ENCODE measurements around the gene RASGRF2.

Gene RASGRF2

GRCh38 chr5:80941496-80941895 lies 18.7 kb upstream of the RASGRF2 start:
- no peak for TF ChIP-seq CTCF (IDR thresholded peaks at IDR 0.05; ENCODE audit: low read depth, low read length, missing control alignments)
- no peak overlapping the region for H3K4me3 ChIP-seq (replicated peaks; ENCODE audit: low read depth, low read length)
- no peak for DNase-seq (ENCODE audit: extremely low read depth, low read depth)

- DNase-seq (ENCODE audit: extremely low read depth, low read depth): no peak
- TF ChIP-seq CTCF (IDR thresholded peaks at IDR 0.05; ENCODE audit: low read depth, low read length, missing control alignments): no peak
- no peak overlapping the region for H3K4me3 ChIP-seq (replicated peaks; ENCODE audit: low read depth, low read length)
These were observed 8.8 kb upstream of the RASGRF2 start for GRCh38 chr5:80951366-80951765.

DNA sequence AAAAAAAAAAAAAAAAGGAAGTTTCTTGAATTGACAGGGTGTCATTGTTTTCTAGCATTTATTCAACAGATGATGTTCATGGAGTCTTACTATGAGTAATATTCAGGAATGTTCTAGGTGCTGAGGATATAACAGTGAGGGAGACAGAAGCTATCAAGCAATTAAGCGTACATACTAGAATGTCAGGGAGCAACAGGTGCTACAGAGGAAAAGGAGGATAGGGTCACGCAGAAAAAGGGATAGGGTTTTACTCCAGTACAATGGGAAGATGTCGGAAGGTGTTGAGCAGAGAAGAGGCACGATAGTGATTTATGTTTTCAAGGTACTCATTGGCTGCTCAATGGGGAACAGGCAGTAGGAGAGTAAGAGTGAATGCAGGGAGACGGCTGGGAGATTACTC lies 6.6 kb upstream of the RASGRF2 start:
- DNase-seq (ENCODE audit: extremely low read depth, low read depth): no peak
- H3K4me3 ChIP-seq (replicated peaks; ENCODE audit: low read depth, low read length): no peak overlapping the region
- TF ChIP-seq CTCF (IDR thresholded peaks at IDR 0.05; ENCODE audit: low read depth, low read length, missing control alignments): no peak

DNA sequence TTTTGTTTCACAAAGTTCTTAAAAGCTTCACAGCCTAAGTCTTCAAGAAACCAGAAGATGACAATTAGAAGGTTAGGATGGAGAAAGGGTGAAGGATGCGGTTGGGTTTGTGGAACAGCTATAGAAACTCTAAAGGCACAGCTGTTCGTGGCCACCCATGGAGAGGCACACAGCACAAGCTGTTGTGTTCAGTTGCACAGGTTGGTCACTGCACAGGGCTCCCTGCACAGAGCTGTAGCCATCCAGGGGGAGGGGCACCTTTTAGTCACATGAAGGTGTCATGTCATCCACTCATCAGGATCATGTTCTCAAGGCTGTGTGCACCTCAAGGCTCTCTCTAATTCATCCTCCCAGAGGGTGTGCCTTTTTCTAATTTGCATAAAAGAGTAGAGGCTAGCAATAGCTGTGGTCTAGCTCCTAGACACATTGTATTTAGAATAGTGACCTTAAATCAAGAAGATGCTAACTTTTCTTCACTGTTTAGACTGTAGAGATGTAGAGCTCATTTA lies 5.0 kb upstream of the RASGRF2 start:
- no peak for DNase-seq (ENCODE audit: extremely low read depth, low read depth)
- H3K4me3 ChIP-seq (replicated peaks; ENCODE audit: low read depth, low read length): no peak overlapping the region
- no peak for TF ChIP-seq CTCF (IDR thresholded peaks at IDR 0.05; ENCODE audit: low read depth, low read length, missing control alignments)

DNA sequence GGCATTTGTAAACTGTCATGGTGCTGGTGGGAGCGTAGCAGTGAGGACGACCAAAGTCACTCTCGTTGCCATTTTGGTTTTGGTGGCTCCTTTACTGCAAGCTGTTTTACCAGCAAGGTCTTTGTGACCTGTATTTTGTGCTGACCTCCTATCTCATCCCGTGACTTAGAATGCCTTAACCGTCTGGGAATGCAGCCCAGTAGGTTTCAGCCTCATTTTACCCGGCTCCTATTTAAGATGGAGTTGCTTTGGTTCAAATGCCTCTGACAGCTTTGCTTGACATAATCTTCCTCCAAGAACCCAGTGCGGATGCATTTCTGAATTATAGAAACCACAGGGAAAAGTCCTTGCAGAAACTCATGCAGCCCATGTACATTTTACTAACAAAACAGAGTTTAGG lies 3.9 kb upstream of the RASGRF2 start:
- TF ChIP-seq CTCF (IDR thresholded peaks at IDR 0.05; ENCODE audit: low read depth, low read length, missing control alignments): no peak
- H3K4me3 ChIP-seq (replicated peaks; ENCODE audit: low read depth, low read length): no peak overlapping the region
- no peak for DNase-seq (ENCODE audit: extremely low read depth, low read depth)

DNA sequence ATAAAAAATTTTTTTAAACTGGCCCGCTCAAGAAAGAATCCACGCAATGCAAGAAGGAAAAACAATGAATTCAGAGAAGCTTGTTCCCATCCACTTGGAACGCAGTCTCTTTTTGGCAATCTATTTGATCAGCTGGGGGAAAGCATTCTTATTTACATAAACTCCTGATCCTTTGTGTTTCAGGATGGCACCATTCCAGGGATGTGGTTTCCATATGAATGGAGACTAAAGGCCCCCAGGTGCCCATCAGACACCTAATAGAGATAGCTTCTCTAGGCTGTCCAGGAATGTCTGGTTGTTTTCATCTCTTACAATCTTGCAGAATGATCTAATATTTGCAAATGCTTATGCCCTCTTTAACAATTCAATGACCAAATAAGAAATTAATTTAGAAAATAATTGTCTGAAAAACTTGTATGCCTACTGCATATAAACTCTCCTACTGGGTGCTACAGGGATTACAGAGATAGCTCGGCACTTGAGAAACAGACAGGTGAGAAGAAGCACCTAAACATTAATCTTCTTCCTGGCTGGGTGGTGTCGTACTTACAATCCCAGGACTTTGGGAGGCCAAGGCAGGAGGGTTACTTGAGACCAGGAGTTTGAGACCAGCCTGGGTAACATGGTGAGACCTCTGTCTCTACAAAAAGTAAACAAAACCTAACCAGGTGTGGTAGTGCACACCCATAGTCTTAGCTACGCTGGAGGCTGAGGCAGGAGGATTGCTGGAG lies 3.0 kb upstream of the RASGRF2 start:
- no peak for TF ChIP-seq CTCF (IDR thresholded peaks at IDR 0.05; ENCODE audit: low read depth, low read length, missing control alignments)
- no peak overlapping the region for H3K4me3 ChIP-seq (replicated peaks; ENCODE audit: low read depth, low read length)
- no peak for DNase-seq (ENCODE audit: extremely low read depth, low read depth)

- no peak for DNase-seq (ENCODE audit: extremely low read depth, low read depth)
- TF ChIP-seq CTCF (IDR thresholded peaks at IDR 0.05; ENCODE audit: low read depth, low read length, missing control alignments): no peak
- H3K4me3 ChIP-seq (replicated peaks; ENCODE audit: low read depth, low read length): no peak overlapping the region
These were observed 1.5 kb upstream of the RASGRF2 start for GRCh38 chr5:80958616-80959015.

Data from HFF-Myc (cell line).